Astrocyte of the cerebellum (primary cell): ENCODE measurements around the gene TMEM95.

Experiments used
- DNase-seq: peaks from one replicate; pipeline ENCODE4 v3.0.0-alpha.2; 2011; ENCODE audit warnings: low read depth
- H3K4me3 ChIP-seq: 2 replicates; pipeline ENCODE4 v1.5.1; 2011; ENCODE audit warnings: mild to moderate bottlenecking, low read depth, low read length, moderate library complexity
- in situ Hi-C: cut with HindIII; loops from 2 replicates; pipeline ENCODE4 v1.10.0; 2017; ENCODE audit warnings: low sequenced_read_pairs
- TF ChIP-seq, protein P1 (sequence below): IDR thresholded peaks from 2 replicates; pipeline ENCODE4 v1.5.1; 2012; ENCODE audit warnings: low read length, low read depth, moderate library complexity, mild to moderate bottlenecking; ENCODE audit errors: missing control alignments

The TMEM95 gene

DNA sequence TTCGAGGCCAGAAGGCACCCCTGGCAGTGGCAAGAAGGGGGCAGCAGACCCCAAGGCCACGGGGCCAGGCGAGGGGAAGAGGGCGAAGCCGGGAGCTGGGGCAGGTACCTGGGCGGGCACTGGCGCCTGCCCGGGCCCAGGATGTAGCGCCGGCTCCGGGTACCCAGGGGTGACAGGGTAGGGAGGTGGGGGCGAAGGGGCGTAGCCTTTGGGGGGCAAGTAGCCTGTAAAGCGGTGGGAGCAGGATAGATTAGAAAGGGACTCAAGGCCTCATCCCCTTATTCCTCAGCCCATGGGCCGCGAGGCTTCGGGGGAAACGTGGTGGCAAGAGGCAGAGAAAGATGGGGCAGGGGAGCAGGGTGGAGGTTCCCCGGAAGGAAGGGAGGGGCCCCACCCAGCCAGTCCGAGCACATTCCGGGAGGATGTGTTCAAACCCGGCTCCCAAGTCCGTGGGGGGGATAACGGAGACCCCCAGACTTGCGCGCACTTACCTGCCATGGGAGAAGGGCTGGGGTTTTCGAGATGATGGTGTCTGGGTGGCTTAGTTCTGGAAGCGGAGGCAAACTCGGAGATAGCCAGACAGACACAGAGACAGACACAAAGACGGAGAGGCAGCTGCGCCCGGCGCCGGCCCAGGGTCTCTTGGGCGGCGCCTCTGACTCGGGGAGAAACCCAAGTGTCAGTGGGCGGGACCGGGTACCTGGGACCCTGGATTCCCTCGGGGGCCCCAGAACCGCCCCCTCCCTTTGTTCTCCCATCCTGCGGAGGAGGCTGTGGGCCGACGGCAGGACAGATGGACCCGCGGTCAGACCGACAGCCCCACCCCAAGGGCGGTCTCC is 38.9 kb downstream of the TMEM95 start:
- in situ Hi-C loops = no loop called here
- TF ChIP-seq, protein P1, sequence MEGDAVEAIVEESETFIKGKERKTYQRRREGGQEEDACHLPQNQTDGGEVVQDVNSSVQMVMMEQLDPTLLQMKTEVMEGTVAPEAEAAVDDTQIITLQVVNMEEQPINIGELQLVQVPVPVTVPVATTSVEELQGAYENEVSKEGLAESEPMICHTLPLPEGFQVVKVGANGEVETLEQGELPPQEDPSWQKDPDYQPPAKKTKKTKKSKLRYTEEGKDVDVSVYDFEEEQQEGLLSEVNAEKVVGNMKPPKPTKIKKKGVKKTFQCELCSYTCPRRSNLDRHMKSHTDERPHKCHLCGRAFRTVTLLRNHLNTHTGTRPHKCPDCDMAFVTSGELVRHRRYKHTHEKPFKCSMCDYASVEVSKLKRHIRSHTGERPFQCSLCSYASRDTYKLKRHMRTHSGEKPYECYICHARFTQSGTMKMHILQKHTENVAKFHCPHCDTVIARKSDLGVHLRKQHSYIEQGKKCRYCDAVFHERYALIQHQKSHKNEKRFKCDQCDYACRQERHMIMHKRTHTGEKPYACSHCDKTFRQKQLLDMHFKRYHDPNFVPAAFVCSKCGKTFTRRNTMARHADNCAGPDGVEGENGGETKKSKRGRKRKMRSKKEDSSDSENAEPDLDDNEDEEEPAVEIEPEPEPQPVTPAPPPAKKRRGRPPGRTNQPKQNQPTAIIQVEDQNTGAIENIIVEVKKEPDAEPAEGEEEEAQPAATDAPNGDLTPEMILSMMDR = peak; percentile 30
- no peak for DNase-seq
- peak overlapping the region; percentile 70 for H3K4me3 ChIP-seq

DNA sequence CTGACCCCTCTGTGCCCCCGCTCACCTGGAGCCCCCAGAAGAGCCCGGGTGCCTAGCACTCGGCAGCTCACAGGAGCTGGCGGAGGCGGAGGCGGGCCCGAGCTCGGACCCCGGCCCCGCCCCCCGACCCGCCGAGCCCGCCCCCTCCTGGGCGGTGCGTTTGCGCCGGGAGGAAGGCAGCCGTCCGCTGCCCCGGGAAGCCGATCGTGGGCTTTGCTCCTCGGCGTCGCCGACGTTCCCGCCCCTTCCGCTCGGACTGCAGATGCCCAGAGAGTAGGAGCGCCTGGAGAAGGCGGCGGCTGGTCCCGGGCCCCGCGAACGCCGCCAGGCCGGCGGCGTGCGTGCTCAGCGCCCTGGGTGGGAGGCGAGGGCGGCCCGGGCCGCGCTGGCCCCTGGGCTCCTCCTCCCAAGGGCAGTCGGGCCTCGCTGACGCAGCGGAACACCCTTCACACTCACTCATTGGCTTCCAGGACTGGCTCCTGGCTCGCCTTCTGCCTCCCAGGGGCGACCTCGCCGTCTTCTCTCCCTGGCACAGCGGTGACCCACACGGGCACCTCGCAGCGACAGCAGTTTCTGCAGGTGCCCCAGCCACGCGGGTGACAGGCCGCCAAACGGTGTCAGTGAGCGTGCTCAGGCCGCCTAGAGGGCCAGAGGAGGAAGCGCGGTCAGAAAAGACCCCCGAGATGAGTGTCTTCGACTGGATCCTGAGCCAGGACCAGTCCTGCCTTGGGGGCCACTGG is 39.7 kb downstream of the TMEM95 start, which contains the start of gene PLSCR3:
Gene PLSCR3, minus strand, starts transcription at position 74 of the 740 bp plus-strand sequence. CDS start 415 bp downstream, outside the sequence.
- DNase-seq = peak; percentile 48
- TF ChIP-seq, protein P1 = peak; percentile 57
- in situ Hi-C loops = no loop called here
- peak within 1 kb of the TSS; percentile 70 for H3K4me3 ChIP-seq

DNA sequence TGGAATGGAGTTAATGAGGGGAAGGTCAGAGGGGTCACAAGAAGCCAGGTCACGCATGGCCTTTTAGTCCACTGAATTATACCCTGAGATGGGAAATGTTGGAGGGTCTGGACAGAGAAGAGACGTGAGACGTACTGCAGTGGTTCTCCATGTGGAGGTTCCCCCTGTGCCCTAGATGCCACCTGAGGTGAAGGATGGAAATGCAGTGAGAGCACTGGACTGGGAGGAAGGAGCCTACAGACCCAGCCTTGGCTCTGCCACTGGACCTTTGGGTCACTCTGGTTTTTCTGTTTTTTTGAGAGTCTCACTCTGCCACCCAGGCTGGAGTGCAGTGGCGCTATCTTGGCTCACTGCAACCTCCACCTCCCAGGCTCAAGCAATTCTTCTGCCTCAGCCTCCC is 41.2 kb downstream of the TMEM95 start:
- in situ Hi-C loops = no loop called here
- H3K4me3 ChIP-seq = no peak overlapping the region
- TF ChIP-seq, protein P1 = no peak
- no peak for DNase-seq

DNA sequence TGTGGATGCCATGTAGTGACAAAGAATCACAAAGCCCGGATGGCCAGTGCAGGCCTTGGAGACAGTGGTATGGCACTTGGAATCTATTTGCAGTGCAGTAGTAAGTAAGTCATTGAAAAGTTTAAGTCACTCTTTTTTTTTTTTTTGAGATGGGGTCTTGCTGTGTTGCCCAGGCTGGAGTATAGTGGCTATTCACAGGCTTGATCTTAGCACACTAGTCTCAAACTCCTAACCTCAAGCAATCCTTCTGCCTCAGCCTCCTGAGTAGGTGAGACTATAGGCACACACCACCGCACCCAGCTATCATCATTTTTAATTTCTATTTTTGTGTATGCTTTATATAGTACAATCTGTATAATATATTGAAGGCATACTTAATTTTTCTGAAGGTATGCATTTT is 43.7 kb downstream of the TMEM95 start:
- DNase-seq = no peak
- in situ Hi-C loops = no loop called here
- TF ChIP-seq, protein P1 = no peak
- no peak overlapping the region for H3K4me3 ChIP-seq

DNA sequence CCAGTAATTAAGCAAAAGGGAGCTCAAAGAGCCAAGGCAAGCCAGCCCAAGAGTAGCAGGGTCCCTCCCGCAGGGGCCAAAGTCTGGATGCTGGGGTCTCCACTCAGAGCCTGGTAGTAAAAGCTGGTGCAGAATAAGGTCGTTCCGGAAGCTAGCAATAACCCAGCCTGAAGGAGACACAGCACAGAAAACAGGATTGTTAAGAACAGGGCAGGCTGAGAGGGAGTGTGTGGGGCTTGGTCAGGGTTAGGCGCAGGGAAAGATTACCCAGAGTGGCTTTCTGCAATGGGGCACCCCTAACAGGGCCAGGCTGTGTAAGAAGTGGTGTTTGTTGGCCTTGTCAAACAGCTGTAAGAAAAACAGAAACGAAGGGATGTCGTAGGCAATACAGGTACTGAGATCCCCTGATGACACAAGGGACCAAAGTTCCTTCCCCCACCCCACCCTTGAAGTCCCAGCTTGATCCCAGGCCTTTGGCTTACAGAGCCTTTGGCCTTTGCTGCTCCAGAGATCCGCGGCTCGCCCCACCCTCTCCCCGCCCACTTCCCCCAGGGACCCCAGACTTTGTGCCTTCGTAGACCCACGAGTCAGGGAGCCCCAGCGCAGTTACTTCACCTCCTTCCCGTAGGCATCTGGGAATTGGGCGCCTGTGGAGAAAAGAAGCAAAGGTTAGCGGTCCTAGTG is 48.2 kb downstream of the TMEM95 start:
- H3K4me3 ChIP-seq = peak overlapping the region; percentile 72
- in situ Hi-C loops = no loop called here
- TF ChIP-seq, protein P1 = no peak
- DNase-seq = no peak

DNA sequence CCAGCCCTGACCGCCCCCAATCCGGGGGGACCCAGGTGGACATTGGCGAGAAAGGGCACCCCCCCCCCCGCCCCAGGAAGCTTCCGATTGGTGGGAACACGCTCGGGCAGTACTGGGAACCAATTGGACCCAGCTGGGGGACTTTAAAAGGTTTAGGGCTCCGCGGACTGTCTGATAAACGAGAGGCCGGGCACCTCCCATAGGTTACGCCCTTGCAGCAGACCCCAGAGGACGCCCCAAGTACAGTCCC is 48.7 kb downstream of the TMEM95 start:
- in situ Hi-C loops = no loop called here
- H3K4me3 ChIP-seq = peak overlapping the region; percentile 72
- TF ChIP-seq, protein P1 = no peak
- DNase-seq = no peak
